ENCODE data around the gene PLCZ1.

- TF ChIP-seq TCF12 (IDR thresholded peaks at IDR 0.05; ENCODE audit: low read depth) (no peak), EP300 (IDR thresholded peaks at IDR 0.05; ENCODE audit: borderline replicate concordance) (no peak), NFIC (IDR thresholded peaks at IDR 0.05) (no peak), TAF1 (IDR thresholded peaks at IDR 0.05; ENCODE audit: low read depth) (no peak), REST (IDR thresholded peaks at IDR 0.05; ENCODE audit: low read depth) (no peak), RAD21 (IDR thresholded peaks at IDR 0.05; ENCODE audit: low read depth) (no peak), EGR1 (IDR thresholded peaks at IDR 0.05) (no peak), ZBTB7A (IDR thresholded peaks at IDR 0.05; ENCODE audit: low read depth) (no peak), FOXM1 (IDR thresholded peaks at IDR 0.05; ENCODE audit: borderline replicate concordance, low read depth) (no peak), YY1 (IDR thresholded peaks at IDR 0.05; ENCODE audit: low read depth) (no peak), CEBPB (IDR thresholded peaks at IDR 0.05) (no peak), TEAD4 (IDR thresholded peaks at IDR 0.05) (no peak)
- TF ChIP-seq, protein P1, sequence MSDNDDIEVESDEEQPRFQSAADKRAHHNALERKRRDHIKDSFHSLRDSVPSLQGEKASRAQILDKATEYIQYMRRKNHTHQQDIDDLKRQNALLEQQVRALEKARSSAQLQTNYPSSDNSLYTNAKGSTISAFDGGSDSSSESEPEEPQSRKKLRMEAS (IDR thresholded peaks at IDR 0.05), result no peak
- TF ChIP-seq, protein P2, sequence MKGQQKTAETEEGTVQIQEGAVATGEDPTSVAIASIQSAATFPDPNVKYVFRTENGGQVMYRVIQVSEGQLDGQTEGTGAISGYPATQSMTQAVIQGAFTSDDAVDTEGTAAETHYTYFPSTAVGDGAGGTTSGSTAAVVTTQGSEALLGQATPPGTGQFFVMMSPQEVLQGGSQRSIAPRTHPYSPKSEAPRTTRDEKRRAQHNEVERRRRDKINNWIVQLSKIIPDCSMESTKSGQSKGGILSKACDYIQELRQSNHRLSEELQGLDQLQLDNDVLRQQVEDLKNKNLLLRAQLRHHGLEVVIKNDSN (IDR thresholded peaks at IDR 0.05), result no peak
Measured at GRCh38 chr12:18737819-18738218, at the start of gene PLCZ1, which contains the start of gene CAPZA3.

Data from Ishikawa (cell line).